HepG2 (cell line): Measurements from ENCODE around the gene RPS2. TPM values are rescaled to one million over a fixed set of nuclear protein-coding genes. Genes with fewer than 3 reads are reported as not detected.
A peak's percentile ranks its signal among the peaks of the same experiment; 100 is the strongest.

Experiments used
- IKZF1 ChIP-seq: fragments of 450-650 bp; IDR thresholded peaks from 2 replicates; pipeline ENCODE4 v1.7.1; 2016
- JUNB ChIP-seq: sonication (generic); formaldehyde crosslinking; IDR thresholded peaks from 2 replicates; pipeline ENCODE4 v1.8.0; 2022; ENCODE audit warnings: missing genetic modification reagents, mild to moderate bottlenecking, borderline replicate concordance
- NR0B2 ChIP-seq: sonication (generic); formaldehyde crosslinking; IDR thresholded peaks from 2 replicates; pipeline ENCODE4 v1.4.0; 2020; ENCODE audit warnings: mild to moderate bottlenecking, missing genetic modification reagents
- RBM22 ChIP-seq: fragments of 200-400 bp; formaldehyde crosslinking; optimal IDR thresholded peaks from 2 replicates; pipeline ENCODE3; 2017; ENCODE audit warnings: mild to moderate bottlenecking, low read length, moderate library complexity
- SOX6 ChIP-seq, 2 experiments: fragments of 450-650 bp in 1 of 2; sonication (generic) in 1 of 2; formaldehyde crosslinking in 1 of 2; IDR thresholded peaks; 2 replicates each; pipeline versions ENCODE4 v1.4.0 to v1.6.1; 2017 to 2020; ENCODE audit warnings: antibody characterized with exemption in 1 of 2, mild to moderate bottlenecking in 1 of 2, missing genetic modification reagents in 1 of 2
- SRSF1 ChIP-seq: fragments of 200-400 bp; formaldehyde crosslinking; optimal IDR thresholded peaks from 2 replicates; pipeline ENCODE3; 2017; ENCODE audit warnings: mild to moderate bottlenecking, low read depth, low read length, moderate library complexity
- STAG1 ChIP-seq: sonication (generic); formaldehyde crosslinking; IDR thresholded peaks from 2 replicates; pipeline ENCODE4 v1.4.0; 2020; ENCODE audit warnings: missing genetic modification reagents
- TCF7L2 ChIP-seq: IDR thresholded peaks from 2 replicates; pipeline ENCODE4 v1.6.1; 2011; ENCODE audit warnings: mild to moderate bottlenecking, low read depth, low read length, moderate library complexity
- TEF ChIP-seq: sonication (generic); formaldehyde crosslinking; IDR thresholded peaks from 2 replicates; pipeline ENCODE4 v1.5.0; 2020; ENCODE audit warnings: missing genetic modification reagents
- ZBTB34 ChIP-seq: sonication (generic); formaldehyde crosslinking; IDR thresholded peaks from 2 replicates; pipeline ENCODE4 v1.8.0; 2022; ENCODE audit warnings: mild to moderate bottlenecking, missing genetic modification reagents
- ZBTB37 ChIP-seq: sonication (generic); formaldehyde crosslinking; IDR thresholded peaks from 2 replicates; pipeline ENCODE4 v1.4.0; 2020; ENCODE audit warnings: mild to moderate bottlenecking, missing genetic modification reagents
- ZBTB39 ChIP-seq: sonication (generic); formaldehyde crosslinking; IDR thresholded peaks from 2 replicates; pipeline ENCODE4 v1.5.0; 2020; ENCODE audit warnings: missing genetic modification reagents
- ZFAT ChIP-seq: sonication (generic); formaldehyde crosslinking; conservative IDR thresholded peaks from 2 replicates; pipeline ENCODE4 v1.8.1; 2023; ENCODE audit warnings: missing genetic modification reagents, inconsistent platforms
- ZFP36L2 ChIP-seq: sonication (generic); formaldehyde crosslinking; IDR thresholded peaks from 2 replicates; pipeline ENCODE4 v1.4.0; 2020; ENCODE audit warnings: missing genetic modification reagents
- ZFP90 ChIP-seq: sonication (generic); formaldehyde crosslinking; IDR thresholded peaks from 2 replicates; pipeline ENCODE4 v1.8.0; 2022; ENCODE audit warnings: missing genetic modification reagents, mild to moderate bottlenecking, inconsistent platforms, borderline replicate concordance
- ZFY ChIP-seq: sonication (generic); formaldehyde crosslinking; IDR thresholded peaks from 2 replicates; pipeline ENCODE4 v1.4.0; 2020; ENCODE audit warnings: missing genetic modification reagents
- ZNF138 ChIP-seq: sonication (generic); formaldehyde crosslinking; IDR thresholded peaks from 2 replicates; pipeline ENCODE4 v1.5.0; 2020; ENCODE audit warnings: mild to moderate bottlenecking, low read depth, missing genetic modification reagents
- ZNF274 ChIP-seq: sonication (generic); formaldehyde crosslinking; IDR thresholded peaks from 2 replicates; pipeline ENCODE4 v1.5.1; 2020; ENCODE audit warnings: mild to moderate bottlenecking, missing genetic modification reagents
- ZNF501 ChIP-seq: sonication (generic); formaldehyde crosslinking; IDR thresholded peaks from 2 replicates; pipeline ENCODE4 v1.5.1; 2020; ENCODE audit warnings: mild to moderate bottlenecking, moderate library complexity, missing genetic modification reagents
- ZNF609 ChIP-seq: sonication (generic); formaldehyde crosslinking; IDR thresholded peaks from 2 replicates; pipeline ENCODE4 v1.4.0; 2020; ENCODE audit warnings: mild to moderate bottlenecking, missing genetic modification reagents, borderline replicate concordance
- polyA plus RNA-seq, 8 experiments: library from polyadenylated mRNA; depleted of rRNA in 3 of 8; stranded (reverse) in 7 of 8; unstranded in 1 of 8; fragments of >200 nt; fragmentation: Illumina TruSeq in 4 of 8; extraction: Trizol in 4 of 8; gene quantifications; 2 replicates each; pipeline versions ENCODE4 v1.2.1 to v1.2.3, GENCODE V29; 2011 to 2016; ENCODE audit warnings: low read depth in 4 of 8, missing spikeins in 1 of 8, mixed read lengths in 1 of 8; ENCODE audit not compliant: insufficient read depth in 1 of 8
- total RNA-seq, 5 experiments: library from RNA; depleted of rRNA; stranded (reverse); fragments of >200 nt; fragmentation: Illumina TruSeq; extraction: Trizol; gene quantifications; 2 replicates each; pipeline ENCODE4 v1.2.3, GENCODE V29; 2016; ENCODE audit warnings: low read depth in 1 of 5

RPS2 gene
- total and polyA plus RNA-seq, 2 of the 13 experiments (the other 11 are each of a cell fraction or from before 2014, with no cell fraction given): 1,908 to 4,514 TPM

- TF ChIP-seq ZBTB34 (CRISPR knock-in tag): no peak
- TF ChIP-seq ZFP36L2 (CRISPR knock-in tag): no peak
- TF ChIP-seq SOX6 (IDR thresholded peaks at IDR 0.05): no peak
- no peak for TF ChIP-seq SOX6 (CRISPR knock-in tag; IDR thresholded peaks at IDR 0.05)
- TF ChIP-seq ZNF609: no peak
- TF ChIP-seq ZBTB39: no peak
- TF ChIP-seq NR0B2 (CRISPR knock-in tag): no peak
- TF ChIP-seq SRSF1: peak; percentile 46
- TF ChIP-seq ZBTB37 (CRISPR knock-in tag): no peak
- TF ChIP-seq STAG1: no peak
- no peak for TF ChIP-seq TCF7L2
- TF ChIP-seq TEF (CRISPR knock-in tag): no peak
- no peak for TF ChIP-seq ZNF138 (CRISPR knock-in tag)
- TF ChIP-seq ZFP90 (CRISPR knock-in tag): no peak
- TF ChIP-seq ZNF274 (CRISPR knock-in tag): no peak
- no peak for TF ChIP-seq ZNF501
- TF ChIP-seq ZFY (CRISPR knock-in tag): no peak
- TF ChIP-seq IKZF1: no peak
- TF ChIP-seq ZFAT (CRISPR knock-in tag): no peak
- no peak for TF ChIP-seq RBM22
- no peak for TF ChIP-seq JUNB (CRISPR knock-in tag)
Measured at GRCh38 chr16:1982013-1982433, 17.4 kb upstream of the RPS2 start (continued).
